ENCODE measurements around the gene NWD2.

The NWD2 gene

DNA sequence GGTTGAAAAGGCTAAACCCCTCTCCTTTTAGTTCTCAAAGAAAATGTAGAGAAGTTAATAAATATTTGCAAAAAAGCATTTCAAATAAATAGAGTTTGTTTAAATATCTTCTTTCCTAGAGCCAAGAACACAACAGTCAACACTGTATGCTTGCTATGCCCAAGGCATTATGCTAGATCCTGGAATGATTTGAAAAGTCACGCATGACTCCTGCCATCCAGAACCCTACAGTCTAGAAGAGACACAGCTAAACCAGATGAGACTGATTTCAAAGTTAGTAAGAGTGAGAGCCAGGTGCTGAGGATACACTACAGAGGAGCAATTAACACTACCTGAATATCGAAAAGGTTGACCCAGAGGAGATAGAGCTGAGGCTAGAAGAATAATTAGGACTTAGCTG, 205.8 kb downstream of the NWD2 start:
- POLR2A ChIA-PET = no interaction called here
- Histone ChIP-seq H3K27ac (ENCODE audit: extremely low read depth, low read depth, low read length) (no peak overlapping the region), H3K4me3 (ENCODE audit: low read depth, low read length) (no peak overlapping the region), H3K9me3 (ENCODE audit: control insufficient read depth, insufficient read depth, low read depth, low read length) (no peaks in the 10 kb centered on the region), H3K36me3 (ENCODE audit: control insufficient read depth in 2 of 2, insufficient read depth in 1 of 2, low read length in 2 of 2) (no peaks in the 10 kb centered on the region), H3K4me1 (ENCODE audit: control insufficient read depth, insufficient read depth, low read length) (no peaks in the 10 kb centered on the region; the same call in 1 of the 2 replicates)
- no peak for TF ChIP-seq ZNF146 (tag by site-specific recombination; IDR thresholded peaks at IDR 0.05)
- no peak for TF ChIP-seq KLF10 (tag by site-specific recombination; IDR thresholded peaks at IDR 0.05)
- no peak for TF ChIP-seq ZNF530 (tag by site-specific recombination; IDR thresholded peaks at IDR 0.05; ENCODE audit: low read depth)
- no peak for TF ChIP-seq KLF9 (tag by site-specific recombination; IDR thresholded peaks at IDR 0.05; ENCODE audit: low read depth)
- TF ChIP-seq ZNF274 (IDR thresholded peaks at IDR 0.05; ENCODE audit: low read length) = no peak
- TF ChIP-seq ZNF274 (tag by site-specific recombination; IDR thresholded peaks at IDR 0.05; ENCODE audit: borderline replicate concordance) = no peak
- no peak for TF ChIP-seq ZNF776 (tag by site-specific recombination; IDR thresholded peaks at IDR 0.05; ENCODE audit: borderline replicate concordance)
- TF ChIP-seq, protein P1, sequence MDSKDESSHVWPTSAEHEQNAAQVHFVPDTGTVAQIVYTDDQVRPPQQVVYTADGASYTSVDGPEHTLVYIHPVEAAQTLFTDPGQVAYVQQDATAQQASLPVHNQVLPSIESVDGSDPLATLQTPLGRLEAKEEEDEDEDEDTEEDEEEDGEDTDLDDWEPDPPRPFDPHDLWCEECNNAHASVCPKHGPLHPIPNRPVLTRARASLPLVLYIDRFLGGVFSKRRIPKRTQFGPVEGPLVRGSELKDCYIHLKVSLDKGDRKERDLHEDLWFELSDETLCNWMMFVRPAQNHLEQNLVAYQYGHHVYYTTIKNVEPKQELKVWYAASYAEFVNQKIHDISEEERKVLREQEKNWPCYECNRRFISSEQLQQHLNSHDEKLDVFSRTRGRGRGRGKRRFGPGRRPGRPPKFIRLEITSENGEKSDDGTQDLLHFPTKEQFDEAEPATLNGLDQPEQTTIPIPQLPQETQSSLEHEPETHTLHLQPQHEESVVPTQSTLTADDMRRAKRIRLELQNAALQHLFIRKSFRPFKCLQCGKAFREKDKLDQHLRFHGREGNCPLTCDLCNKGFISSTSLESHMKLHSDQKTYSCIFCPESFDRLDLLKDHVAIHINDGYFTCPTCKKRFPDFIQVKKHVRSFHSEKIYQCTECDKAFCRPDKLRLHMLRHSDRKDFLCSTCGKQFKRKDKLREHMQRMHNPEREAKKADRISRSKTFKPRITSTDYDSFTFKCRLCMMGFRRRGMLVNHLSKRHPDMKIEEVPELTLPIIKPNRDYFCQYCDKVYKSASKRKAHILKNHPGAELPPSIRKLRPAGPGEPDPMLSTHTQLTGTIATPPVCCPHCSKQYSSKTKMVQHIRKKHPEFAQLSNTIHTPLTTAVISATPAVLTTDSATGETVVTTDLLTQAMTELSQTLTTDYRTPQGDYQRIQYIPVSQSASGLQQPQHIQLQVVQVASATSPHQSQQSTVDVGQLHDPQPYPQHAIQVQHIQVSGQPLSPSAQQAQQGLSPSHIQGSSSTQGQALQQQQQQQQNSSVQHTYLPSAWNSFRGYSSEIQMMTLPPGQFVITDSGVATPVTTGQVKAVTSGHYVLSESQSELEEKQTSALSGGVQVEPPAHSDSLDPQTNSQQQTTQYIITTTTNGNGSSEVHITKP (tag by site-specific recombination; IDR thresholded peaks at IDR 0.05) = no peak
- CTCF ChIA-PET = interaction anchor here (0.6 to 2.0 kb wide), 4 partner anchors 9 to 119 kb away, joined by 3 to 7 read pairs (median 4); no protein-coding TSS in a partner anchor

GRCh38 chr4:37450911-37451310, 206.4 kb downstream of the NWD2 start:
- ChIA-PET CTCF (interaction anchor here (0.6 to 2.0 kb wide), 4 partner anchors 10 to 118 kb away, joined by 3 to 7 read pairs (median 4); no protein-coding TSS in a partner anchor), POLR2A (no interaction called here)
- Histone ChIP-seq H3K9me3 (ENCODE audit: control insufficient read depth, insufficient read depth, low read depth, low read length) (no peaks in the 10 kb centered on the region), H3K36me3 (ENCODE audit: control insufficient read depth in 2 of 2, insufficient read depth in 1 of 2, low read length in 2 of 2) (no peaks in the 10 kb centered on the region), H3K4me1 (ENCODE audit: control insufficient read depth, insufficient read depth, low read length) (no peaks in the 10 kb centered on the region; the same call in 1 of the 2 replicates), H3K27ac (ENCODE audit: extremely low read depth, low read depth, low read length) (no peak overlapping the region), H3K4me3 (ENCODE audit: low read depth, low read length) (no peak overlapping the region)
- TF ChIP-seq HOXA7 (CRISPR knock-in tag; IDR thresholded peaks at IDR 0.05; ENCODE audit: borderline replicate concordance) (no peak), ZNF548 (tag by site-specific recombination; IDR thresholded peaks at IDR 0.05) (no peak), ZNF571 (tag by site-specific recombination; IDR thresholded peaks at IDR 0.05) (no peak), BCL6B (tag by site-specific recombination; IDR thresholded peaks at IDR 0.05) (no peak), KLF7 (tag by site-specific recombination; IDR thresholded peaks at IDR 0.05; ENCODE audit: borderline replicate concordance) (no peak), ZNF626 (tag by site-specific recombination; IDR thresholded peaks at IDR 0.05) (no peak), SP2 (tag by site-specific recombination; IDR thresholded peaks at IDR 0.05) (no peak), ZBTB1 (tag by site-specific recombination; IDR thresholded peaks at IDR 0.05) (no peak), ZNF544 (tag by site-specific recombination; IDR thresholded peaks at IDR 0.05) (no peak), ZNF501 (tag by site-specific recombination; IDR thresholded peaks at IDR 0.05) (no peak), ZFP69B (tag by site-specific recombination; IDR thresholded peaks at IDR 0.05) (no peak), ZNF248 (tag by site-specific recombination; IDR thresholded peaks at IDR 0.05) (no peak), YY1 (tag by site-specific recombination; IDR thresholded peaks at IDR 0.05) (no peak)
- TF ChIP-seq, protein P2, sequence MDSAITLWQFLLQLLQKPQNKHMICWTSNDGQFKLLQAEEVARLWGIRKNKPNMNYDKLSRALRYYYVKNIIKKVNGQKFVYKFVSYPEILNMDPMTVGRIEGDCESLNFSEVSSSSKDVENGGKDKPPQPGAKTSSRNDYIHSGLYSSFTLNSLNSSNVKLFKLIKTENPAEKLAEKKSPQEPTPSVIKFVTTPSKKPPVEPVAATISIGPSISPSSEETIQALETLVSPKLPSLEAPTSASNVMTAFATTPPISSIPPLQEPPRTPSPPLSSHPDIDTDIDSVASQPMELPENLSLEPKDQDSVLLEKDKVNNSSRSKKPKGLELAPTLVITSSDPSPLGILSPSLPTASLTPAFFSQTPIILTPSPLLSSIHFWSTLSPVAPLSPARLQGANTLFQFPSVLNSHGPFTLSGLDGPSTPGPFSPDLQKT (IDR thresholded peaks at IDR 0.05; ENCODE audit: borderline replicate concordance, low read depth, low read length) = no peak
